GM18519 (cell line): ENCODE measurements around the gene FKBP1B.
"Not testable (repeated sequence)": the region's sequence is repeated elsewhere in the genome, so short reads cannot be mapped to it uniquely, and the experiment has no call there.

Experiments used
- ATAC-seq: cut with Tn5 transposase; IDR thresholded peaks from one replicate; pipeline ENCODE4 v1.9.1; 2021; ENCODE audit warnings: mild to moderate bottlenecking, moderate library complexity; ENCODE audit not compliant: unreplicated experiment, low FRiP score

The FKBP1B gene

DNA sequence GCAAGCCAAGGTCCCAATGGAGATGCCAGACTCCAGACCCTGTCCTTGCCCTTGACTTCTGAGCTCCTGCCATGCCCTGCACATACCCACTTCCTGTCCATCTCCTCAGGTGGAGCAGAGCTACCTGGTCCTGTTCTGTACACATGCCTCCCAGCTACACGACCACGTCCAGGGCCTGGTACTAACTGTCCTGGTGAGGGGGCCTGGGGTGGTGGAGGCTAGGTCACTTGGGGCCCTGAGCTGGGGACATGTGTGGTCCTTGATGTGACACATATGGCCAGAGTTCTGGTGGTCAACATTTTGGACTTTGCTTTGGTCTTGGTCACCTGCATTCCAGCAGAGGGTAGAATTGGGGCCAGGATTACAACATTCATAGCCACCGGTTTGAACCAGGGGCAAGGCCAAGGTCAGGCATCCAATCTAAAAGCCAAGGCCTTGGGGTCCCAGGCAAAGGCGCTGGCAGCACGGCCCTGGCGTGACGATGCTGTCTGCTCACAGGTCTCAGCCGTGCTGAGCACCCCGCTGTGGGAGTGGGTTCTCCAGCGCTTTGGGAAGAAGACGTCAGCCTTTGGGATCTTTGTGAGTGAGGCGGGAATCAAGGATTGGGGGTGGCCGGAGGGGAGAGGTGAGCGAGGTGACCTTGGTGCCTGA lies 27.1 kb upstream of the FKBP1B start:
- no peak for ATAC-seq

GRCh38 chr2:24022975-24023575 lies 26.5 kb upstream of the FKBP1B start:
- ATAC-seq: no peak

DNA sequence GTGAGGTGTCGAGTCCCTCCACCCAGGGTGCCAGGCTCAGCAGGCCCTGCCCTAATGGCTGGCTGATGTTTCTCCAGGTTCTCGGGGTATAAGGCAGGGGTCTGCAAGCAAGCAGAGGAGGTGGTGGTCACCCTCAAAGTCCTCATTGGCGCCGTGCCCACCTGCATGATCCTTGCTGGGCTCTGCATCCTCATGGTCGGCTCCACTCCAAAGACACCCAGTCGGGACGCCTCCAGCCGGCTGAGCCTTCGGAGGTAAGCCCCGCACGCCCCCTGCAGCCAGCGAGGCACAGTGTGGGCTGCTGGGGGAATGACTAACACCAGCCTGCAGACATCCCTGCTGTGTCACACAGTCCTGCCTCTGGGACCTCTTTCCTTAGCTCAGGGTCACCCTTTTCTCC lies 25.5 kb upstream of the FKBP1B start:
- no peak for ATAC-seq

- ATAC-seq: no peak
These were observed 24.4 kb upstream of the FKBP1B start for GRCh38 chr2:24024996-24025663.

DNA sequence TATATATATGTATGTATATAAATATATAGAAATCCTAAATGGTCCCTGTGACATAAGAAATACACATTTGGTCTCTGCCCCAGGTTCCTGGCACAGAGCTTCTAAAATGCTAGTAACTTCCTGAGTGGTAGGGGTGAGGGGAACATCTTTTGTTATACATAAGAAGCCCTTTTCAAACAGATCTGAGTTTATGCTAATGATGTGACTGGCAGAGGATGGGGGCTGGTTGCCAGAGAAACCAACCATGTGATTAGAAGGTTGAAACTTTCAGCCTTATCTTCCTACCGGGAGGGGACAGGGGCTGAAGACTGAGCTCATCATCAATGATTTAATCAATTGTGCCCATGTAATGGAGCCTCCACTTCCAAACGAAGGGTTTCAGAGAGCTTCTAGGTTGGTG lies 23.3 kb upstream of the FKBP1B start:
- no peak for ATAC-seq

GRCh38 chr2:24038786-24039499 lies 10.6 kb upstream of the FKBP1B start:
- no peak for ATAC-seq

DNA sequence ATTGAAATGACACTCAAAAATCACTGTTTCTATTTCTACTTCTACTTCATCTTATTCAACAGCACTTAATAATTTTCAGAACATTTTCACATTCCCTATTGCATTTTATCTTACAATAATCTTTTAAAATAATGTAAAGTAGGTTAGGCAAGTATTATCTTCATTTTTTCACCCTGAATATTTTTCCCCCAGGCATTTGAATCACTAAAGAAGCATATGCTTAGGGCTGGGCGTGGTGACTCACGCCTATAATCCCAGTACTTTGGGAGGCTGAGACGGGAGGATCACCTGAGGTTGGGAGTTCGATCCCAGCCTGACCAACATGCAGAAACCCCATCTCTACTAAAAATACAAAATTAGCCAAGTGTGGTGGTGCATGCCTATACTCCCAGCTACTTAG lies 9.0 kb upstream of the FKBP1B start:
- ATAC-seq: no peak

DNA sequence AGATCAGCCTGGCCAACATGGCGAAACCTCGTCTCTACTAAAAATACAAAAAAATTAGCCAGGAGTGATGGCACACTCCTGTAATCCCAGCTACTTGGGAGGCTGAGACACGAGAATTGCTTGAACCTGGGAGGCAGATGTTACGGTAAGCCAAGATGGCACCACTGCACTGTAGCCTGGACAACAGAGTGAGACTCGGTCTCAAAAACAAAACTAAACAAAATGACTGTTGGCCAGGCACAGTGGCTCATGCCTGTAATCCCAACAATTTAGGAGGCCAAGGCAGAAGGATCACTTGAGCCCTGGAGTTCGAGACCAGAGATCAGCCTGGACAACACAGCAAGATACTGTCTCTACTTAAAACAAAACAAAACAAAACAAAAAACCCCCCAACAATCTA lies 6.4 kb upstream of the FKBP1B start:
- ATAC-seq: not testable (repeated sequence)

GRCh38 chr2:24045511-24046508 lies 3.7 kb upstream of the FKBP1B start:
- ATAC-seq: no peak

DNA sequence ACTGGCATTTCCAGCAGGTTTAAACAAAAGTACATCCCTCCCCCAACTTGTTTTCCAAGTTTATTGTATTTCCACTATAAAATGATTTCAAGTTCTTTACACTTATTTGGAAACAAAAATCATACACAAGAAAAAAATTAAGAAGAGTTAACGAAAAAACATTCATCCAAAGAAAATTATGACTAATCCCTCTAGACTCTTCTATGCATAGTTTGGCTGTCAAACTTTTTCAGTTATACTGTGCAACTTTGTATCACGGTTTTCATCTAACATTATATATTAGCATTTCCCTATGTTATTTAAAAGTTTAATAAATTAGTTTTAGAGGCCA lies 3.0 kb upstream of the FKBP1B start:
- no peak for ATAC-seq

DNA sequence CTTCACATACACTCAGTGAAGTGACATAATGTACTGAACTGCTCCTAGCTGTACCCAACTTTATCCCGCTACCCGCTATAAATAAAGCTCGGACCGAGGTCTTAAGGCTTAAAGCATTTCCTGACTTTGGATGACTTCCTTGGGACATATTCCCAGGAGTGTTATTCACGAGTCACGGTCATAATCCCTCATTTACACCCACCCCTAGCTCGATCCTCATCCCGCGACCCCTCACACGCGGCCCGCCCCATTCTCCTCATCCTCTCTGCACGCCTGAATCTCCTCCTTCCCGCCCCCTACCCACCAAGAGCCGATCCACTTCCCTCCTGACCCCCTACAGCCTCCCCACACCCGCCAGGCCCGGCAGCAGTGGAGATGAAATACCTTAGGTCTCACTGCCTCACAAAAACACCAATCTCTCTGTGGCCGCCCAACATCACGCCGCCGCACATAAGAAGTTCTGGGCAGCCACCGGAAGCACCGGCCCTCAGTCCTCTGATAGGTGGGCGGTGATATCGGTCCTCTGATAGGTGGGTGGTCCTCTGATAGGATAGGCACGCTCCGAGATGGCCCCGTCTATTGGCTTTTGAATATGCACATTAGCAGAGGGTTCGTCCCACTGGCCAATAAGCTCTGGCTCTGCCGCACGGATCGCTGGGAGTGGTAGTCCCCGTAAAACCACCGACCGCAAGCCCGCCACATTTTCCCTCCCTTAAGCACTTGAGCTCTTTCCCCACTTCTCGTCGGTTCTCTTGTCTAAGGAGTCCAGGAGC lies 2.4 kb upstream of the FKBP1B start, which contains the start of gene WDCP:
TSS of gene WDCP (minus strand) at position 462 of the 773 bp plus-strand sequence. CDS start 7,897 bp downstream, outside the sequence.
- ATAC-seq: peak; percentile 98

DNA sequence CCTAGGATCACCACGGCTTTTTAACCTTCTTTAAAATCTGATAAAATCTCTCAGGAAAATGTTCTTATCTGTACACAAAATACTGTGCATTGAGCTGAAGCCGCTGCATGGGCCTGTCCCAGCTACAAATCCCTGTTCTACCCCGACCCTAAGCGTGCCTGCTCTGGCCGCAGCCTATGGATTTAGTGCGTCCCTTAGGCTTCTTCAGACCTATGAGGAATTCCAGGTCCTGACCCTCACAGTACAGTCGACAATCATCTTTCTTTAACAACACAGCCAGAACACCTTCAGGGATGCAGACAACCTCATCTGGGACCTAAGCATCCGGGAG lies 1.9 kb upstream of the FKBP1B start:
- ATAC-seq: no peak

DNA sequence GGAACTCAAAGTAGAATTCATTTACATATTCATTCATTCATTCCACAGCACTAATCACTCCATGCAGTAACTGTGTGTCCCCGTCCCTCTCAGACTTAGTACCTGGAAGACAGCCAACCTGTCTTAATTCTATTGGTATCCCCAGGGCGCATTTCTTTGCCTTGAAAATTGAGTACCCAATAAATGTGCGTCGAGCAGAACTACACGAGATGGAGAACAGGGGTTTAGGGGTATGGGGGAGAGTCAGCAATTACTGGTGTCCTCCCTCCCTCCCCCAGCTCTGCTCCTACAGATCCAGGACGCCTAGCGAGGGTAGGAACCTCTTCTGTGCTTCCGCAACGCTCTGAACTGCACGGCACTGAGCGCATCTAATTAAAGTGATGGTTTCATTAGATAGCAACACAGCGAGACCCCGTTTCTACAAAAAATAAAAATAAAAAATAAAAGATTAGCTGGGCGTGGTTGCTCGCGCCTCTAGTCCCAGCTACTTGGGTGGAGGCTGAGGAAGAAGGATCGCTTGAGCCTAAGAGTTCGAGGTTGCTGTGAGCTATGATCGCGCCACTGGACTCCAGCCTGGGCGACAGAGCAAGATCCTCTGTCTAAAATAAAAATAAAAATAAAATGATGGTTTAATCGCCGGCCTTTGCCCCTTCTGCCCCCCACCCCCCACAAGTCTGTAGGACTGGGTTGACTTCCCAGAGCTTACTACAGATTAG lies 614 bp upstream of the FKBP1B start:
- no peak for ATAC-seq

GRCh38 chr2:24050041-24050979 lies 769 bp downstream of the FKBP1B start:
- no peak for ATAC-seq

GRCh38 chr2:24051833-24052232 lies 2.3 kb downstream of the FKBP1B start:
- ATAC-seq: no peak

GRCh38 chr2:24052951-24053350 lies 3.4 kb downstream of the FKBP1B start:
- no peak for ATAC-seq

GRCh38 chr2:24054366-24055010 lies 4.9 kb downstream of the FKBP1B start:
- ATAC-seq: no peak
